ENCODE data around the gene INO80D. TPM values are rescaled to one million over a fixed set of nuclear protein-coding genes. Genes with fewer than 3 reads are reported as not detected.
"Not testable (repeated sequence)": the region's sequence is repeated elsewhere in the genome, so short reads cannot be mapped to it uniquely, and the experiment has no call there.

INO80D gene
- total RNA-seq, 1 donor from 2014 or later, result 13.1 TPM

DNA sequence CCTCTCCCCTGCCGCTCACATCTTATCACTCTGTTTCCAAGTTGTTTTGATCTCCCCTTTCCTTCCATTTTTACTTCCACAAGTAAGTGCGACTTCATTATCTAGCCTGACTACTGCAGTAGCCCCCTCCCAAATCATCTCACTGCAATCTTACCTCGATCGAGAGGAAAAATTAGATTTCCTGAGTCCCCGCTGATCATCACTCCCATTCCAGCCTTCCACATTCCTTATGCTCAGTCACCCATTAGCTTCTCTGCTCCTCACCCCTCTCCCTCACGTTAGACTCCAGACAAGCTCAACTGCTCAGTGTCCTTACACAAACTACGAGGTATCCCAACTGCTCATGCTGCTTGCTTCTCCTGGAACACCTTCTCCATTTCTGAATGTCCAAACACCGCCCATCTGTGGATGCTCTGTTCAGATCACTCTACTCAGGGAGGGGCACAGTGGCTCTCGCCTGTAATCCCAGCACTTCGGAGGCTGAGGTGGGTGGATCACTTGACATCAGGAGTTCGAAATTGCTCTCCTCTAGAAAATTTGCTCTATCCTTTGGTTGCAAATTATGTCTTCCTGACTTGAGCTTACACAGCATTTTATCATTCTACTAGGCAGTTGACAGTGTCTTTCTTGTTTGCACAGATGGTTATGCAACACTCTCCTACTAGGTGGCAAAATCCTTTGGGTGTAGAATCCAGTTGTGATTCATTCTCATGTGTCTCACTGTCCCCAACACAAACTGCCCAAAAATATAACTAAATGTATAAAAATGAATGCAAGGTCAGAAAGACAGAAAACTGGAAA, 96.5 kb downstream of the INO80D start:
- intact Hi-C loops (cut with micrococcal nuclease), result no loop called here
- DNase-seq, result no peak
- ATAC-seq, result no peak

DNA sequence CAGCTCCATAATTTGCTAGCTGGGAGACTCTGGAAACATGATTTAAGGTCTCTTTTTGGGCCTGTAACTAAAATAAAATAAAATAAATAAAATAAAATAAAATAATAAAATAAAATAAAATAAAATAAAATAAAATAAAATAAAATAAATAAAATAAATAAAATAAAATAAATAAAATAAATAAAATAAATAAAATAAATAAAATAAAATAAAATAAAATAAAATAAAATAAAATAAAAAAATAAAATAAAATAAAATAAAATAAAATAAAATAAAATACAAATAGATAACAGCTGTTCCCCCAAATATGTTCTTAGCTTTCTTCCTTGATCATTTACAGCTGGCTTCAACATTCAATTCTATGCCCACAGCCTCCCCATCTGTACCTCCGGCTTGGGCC, 97.3 kb downstream of the INO80D start:
- DNase-seq; intact Hi-C loops (cut with micrococcal nuclease); ATAC-seq: not testable (repeated sequence)

DNA sequence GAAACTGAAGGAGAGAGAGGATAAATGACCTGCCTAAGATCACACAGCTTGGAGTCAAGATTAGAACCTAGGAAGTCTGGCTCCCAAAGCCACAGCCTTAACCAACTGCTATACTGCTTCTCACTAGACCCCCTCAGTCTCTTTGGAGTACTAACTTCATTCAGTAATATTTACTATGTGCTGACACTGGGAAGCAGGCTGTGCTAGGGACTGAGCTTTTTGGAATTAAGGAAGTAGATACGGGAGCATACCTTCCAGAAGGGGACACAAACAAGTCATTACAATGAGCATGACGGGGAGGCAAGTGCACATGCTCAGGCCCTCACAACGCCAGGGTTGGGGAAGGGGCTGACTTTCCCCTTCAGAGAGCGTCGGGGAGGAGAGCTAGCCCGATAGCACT, 97.7 kb downstream of the INO80D start:
- intact Hi-C loops (cut with micrococcal nuclease), result no loop called here
- ATAC-seq (no peak), DNase-seq (no peak)

DNA sequence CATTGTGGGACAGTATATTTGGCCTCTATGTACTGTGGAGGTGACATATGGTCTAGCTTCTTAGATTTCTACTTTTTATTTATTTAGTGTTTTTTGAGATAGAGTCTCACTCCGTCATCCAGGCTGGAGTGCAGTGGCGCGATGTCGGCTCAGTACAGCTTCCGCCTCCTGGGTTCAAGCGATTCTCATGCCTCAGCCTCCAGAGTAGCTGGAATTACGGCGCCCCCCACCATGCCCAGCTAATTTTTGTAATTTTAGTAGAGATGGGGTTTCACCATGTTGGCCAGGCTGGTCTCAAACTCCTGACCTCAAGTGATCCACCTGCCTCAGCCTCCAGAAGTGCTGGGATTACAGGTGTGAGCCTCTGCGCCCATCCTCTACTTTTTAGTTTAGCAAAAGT, 99.6 kb downstream of the INO80D start:
- intact Hi-C loops (cut with micrococcal nuclease); DNase-seq; ATAC-seq: not testable (repeated sequence)

DNA sequence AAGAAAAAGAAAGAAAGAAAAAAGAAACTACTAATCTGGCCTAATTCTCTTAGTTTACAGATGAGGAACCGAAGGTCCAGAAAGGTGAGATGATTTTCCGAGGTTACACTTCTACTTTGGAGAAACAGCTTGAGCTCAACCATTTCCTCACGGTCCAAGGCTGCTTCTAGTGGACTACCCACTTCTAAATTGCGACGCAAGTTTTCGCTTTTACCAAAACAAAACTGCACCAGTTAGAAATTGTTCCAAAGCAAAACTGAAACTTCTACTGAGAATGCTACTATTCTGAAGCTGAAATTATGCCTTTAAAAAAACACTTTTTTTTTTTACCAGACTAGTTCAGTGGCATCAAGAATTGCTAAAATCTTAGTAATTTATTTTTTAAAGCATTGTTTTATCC, 101.6 kb downstream of the INO80D start:
- no peak for ATAC-seq
- intact Hi-C loops (cut with micrococcal nuclease), result no loop called here
- DNase-seq, result no peak

DNA sequence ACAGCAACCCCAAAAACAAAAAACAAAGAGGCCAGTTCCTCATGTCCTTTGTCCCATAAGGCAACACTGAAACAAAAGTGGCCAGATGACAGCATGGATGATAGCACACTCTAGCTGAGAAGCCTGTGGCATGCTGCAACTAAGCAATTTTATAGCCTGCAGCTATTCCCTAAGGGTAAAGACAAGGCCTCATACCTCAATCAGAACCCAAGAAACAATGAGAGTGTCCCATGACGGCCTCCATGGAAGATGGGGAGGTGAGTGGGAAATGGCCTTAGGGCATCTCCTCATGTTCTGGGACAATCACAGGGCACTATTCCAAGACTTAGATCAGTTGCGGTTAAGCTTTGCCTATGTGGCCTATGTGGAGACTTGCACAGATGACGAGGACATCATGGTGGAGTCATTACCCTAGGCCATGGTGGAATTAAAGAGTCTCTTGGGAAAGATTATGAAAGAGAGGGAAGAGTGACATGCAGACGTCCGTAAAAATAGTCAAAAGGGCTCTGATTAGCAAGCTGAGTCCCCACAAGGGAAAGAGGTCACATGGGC, 103.1 kb downstream of the INO80D start:
- ATAC-seq (no peak), DNase-seq (no peak)
- intact Hi-C loops (cut with micrococcal nuclease), result no loop called here

DNA sequence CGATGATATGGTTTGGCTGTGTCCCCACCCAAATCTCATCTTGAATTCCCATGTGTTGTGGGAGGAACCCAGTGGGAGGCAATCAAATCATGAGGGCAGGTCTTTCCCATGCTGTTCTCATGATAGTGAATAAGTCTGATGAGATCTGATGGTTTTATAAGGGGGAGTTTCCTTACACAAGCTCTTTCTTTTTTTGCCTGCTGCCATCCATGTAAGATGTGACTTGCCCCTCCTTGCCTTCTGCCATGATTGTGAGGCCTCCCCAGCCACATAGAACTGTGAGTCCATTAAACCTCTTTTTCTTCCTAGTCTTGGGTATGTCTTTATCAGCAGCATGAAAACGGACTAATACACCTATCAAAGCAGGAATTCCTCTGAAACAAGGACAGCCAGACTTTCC, 107.2 kb downstream of the INO80D start:
- DNase-seq; intact Hi-C loops (cut with micrococcal nuclease); ATAC-seq: not testable (repeated sequence)

DNA sequence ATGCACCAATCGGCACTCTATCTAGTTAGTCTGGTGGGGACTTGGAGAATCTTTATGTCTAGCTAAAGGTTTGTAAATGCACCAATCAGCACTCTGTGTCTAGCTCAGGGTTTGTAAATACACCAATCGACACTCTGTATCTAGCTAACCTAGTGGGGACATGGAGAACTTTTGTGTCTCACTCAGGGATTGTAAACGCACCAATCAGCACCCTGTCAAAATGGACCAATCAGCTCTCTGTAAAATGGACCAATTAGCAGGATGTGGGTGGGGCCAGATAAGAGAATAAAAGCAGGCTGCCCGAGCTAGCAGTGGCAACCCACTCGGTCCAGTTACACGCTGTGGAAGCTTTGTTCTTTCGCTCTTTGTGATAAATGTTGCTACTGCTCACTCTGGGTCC, 108.3 kb downstream of the INO80D start:
- DNase-seq; ATAC-seq; intact Hi-C loops (cut with micrococcal nuclease): not testable (repeated sequence)

DNA sequence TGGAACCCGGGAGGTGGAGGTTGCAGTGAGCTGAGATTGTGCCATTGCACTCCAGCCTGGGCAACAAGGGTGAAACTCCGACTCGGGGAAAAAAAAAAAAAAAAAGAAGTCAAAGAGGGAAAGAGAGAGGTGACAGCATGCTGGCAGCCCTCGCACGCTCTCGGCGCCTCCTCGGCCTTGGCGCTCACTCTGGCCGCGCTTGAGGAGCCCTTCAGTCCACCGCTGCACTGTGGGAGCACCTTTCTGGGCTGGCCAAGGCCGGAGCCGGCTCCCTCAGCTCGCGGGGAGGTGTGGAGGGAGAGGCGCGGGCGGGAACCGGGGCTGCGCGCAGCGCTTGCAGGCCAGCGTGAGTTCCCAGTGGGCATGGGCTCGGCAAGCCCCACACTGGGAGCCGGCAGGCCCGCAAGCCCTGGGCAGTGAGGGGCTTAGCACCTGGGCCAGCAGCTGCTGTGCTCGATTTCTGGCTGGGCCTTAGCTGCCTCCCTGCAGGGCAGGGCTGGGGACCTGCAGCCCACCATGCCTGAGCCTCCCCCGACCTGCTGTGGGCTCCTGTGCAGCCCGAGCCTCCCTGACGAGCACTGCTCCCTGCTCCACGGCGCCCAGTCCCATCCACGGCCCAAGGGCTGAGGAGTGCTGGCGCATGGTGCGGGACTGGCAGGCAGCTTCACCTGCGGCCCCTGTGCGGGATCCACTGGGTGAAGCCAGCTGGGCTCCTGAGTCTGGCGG, 108.9 kb downstream of the INO80D start:
- DNase-seq; ATAC-seq; intact Hi-C loops (cut with micrococcal nuclease): not testable (repeated sequence)

DNA sequence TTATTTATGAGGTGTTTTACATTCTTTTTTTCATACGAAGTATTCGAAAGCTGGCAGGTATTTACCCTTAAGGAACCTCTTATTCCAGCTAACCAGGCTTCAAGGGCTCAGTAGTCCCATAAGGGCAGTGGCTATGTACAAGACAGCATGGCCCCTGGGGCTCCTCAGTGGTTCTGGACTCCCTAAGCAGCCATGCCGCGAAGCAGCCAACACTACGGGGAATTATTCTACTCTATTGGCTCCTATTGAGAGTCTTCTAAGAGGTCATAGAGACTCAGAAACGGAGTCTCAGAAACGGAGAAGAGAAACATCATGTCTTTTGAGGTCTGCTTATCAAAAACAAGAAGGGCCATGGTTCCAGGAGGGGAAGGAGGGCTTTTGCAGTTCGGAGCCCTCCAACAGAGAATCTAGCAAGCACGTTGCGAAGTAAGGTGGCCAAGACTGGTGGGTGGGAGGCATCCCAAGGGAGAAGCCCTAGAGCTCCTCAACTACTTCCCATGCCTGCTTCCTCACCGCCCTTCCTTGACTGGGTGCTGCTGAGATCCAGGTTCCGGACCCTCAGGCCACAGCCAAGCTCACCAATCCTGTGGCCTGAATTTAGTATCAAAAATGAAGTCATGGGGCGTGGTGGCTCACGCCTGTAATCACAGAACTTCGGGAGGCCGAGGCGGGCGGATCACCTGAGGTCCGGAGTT, 109.7 kb downstream of the INO80D start:
- intact Hi-C loops (cut with micrococcal nuclease), result no loop called here
- ATAC-seq, result no peak
- no peak for DNase-seq

DNA sequence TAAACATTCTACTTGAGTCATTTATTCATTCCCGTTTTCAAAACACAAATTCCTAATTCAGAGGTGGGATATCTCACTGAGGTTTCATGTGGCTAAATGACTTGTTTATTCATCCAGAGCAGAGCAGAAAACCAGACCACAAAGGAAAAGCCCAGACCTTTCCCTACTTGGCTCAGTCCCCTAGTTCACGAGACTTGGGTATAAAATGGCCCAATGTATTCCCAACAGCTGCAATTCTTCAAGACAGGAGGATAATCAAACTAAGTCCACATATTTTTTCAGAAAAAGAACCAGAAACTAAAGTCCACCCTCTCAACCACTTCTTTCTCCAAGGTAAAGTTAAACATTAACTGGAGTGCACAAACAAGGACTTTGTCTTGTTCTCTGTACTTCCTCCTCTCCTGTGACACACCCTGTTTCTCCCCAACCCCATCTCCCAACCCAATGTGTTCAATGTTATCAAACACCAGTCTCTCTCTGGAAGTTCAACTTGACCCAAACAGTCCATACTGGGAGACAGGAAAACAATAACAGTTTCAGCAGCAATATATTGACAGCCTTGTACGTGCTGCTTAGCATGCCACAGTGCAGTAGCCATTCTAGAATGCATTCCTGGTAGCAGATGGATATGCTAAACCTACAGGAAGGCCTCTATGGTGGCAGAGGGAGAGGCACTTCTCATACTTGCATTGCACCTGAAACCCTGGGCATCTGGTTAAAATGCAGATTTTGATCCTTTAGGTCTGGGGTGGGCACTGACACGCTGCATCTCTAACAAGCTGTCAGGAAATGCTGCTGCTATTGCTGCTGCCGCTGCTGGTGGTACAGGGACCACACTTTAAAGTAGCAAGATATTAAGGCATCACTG, 110.7 kb downstream of the INO80D start:
- ATAC-seq (no peak), DNase-seq (no peak)
- intact Hi-C loops (cut with micrococcal nuclease), result no loop called here

DNA sequence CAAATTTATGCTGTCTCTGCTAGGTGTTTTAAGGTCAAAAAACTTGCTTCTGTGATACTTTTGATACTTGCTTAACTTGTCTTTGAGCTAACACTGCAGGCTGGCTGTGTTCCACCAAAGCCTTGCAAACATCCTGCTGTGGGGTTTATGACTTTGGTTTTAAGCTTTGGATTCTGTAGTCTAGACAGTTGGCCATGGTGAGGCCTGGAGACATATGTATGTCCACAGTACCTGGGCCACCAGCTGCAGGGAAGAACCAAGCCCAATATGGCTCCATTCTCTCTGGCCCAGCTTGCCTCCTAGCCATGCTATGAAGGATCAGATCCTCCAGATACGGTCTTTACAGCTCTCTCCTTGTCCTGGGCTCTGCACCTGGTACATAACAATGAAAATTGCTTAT, 113.9 kb downstream of the INO80D start:
- DNase-seq (no peak), ATAC-seq (no peak)
- intact Hi-C loops (cut with micrococcal nuclease), result no loop called here

DNA sequence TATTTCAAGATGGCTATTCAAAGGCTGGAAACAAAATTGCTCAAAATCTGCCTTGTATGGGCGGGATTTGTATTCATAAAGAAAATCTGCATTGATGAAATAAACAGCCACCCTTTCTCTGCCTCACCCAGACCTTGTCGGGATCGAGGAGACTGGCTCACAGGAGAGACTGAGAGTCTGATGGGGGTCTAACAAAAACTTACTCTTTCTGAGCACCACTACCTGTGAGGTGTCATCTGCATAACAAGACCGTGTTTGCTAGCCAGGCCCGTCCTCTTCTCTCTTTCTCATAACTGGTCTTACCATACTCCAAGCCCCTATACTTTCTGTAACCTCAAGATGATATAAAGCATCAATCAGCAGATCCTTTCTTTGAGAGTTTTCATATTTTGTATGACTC, 115.6 kb downstream of the INO80D start:
- ATAC-seq (no peak), DNase-seq (no peak)
- intact Hi-C loops (cut with micrococcal nuclease), result no loop called here

DNA sequence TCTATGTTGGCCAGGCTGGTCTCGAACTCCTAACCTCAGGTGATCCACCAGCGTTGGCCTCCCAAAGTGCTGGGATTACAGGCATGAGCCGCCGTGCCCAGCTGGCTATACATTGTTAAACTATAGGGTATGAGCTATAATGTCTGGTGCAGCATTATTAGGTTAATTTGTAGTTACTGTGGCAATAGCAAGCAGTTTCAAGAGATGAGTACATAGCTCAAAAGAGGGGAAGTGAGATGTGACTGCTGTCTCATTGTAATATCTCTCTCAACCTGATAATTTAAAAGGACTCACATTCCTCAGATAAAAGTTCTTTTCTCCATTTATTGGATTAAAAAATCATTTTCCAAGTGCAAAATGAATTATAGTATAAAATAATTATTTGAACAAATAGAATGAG, 116.4 kb downstream of the INO80D start:
- intact Hi-C loops (cut with micrococcal nuclease), result no loop called here
- no peak for ATAC-seq
- DNase-seq, result no peak

DNA sequence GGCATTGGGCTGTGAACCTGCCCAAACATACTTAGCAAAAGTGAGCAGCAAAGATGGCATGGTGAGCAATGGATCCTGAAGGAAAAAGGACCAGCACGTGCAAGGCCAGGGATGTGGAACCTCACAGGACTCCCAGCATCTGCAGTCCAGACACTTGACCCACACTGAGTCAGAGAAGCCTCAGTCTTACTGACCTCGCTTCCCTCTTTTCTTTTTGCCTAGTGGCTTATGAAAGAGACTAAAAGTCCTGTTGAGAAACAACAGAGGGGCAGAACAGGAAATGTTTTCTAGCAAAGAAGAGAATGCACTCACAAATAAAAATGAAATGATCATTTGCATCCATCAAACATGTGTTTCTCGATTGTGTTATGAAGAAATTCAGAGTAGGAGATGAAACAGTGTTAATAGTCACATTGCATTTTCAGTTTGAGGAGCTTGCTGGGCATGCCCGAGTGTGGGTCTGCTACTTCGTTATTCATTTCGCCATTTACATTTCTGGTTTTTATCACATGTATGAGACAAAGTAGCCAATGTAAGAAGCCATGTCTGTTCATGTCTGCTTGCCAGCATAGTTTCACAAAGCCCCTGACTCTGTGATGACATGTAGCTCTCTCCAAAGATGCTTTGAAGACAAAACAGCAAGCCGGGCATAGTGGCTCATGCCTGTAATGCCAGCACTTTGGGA, 118.4 kb downstream of the INO80D start:
- DNase-seq (no peak), ATAC-seq (no peak)
- intact Hi-C loops (cut with micrococcal nuclease), result no loop called here

DNA sequence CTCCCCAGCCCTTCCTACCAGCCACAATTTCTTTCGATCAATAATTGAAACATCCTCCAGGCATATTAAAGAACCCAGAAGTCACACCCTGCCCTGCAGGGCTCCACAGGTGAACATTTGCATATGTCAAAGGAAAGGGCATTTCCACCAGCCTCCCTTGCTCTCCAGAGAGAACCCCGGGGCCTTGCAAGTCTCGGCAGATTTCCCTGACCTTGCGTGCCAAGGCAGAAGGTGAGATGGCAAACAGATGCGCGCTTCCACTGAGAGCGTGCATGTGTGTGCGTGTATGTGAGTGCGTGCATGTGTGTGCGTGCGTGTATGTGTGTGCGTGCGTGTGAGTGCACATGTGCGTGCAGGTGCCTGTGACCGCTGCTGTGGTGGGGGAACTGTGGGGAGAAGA, 120.3 kb downstream of the INO80D start:
- intact Hi-C loops (cut with micrococcal nuclease), result no loop called here
- ATAC-seq, result no peak
- no peak for DNase-seq

DNA sequence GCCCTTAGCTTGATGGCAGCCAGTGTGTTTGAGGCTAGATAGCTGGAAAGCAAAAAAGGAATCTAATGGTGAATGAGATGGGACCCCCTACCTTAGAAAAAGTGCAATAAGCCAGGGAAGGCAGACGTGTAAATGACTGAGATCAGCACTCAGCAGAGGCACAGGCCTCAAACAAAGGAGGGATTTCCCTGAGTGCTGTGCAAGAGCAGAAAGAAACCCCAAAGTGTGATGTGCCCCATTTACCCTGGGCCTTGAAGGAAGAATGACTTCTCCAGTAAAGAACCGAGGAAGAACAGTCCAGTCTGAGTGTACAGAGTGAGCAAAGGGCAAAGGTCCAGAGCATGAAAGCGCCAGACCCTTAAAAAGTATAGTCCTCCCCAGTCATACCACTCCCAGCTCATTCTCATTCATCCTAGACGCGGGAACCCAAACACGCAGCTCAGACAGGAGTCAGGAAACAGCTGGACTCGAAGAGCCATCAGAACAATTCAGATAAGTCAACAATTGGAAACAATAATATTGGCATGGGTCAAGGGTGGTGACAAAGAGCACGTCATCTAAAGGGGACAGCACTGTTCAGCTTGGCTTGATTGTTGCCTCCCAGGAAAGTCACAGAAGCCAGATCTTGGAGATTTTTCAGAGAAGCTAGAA, 121.7 kb downstream of the INO80D start:
- DNase-seq (no peak), ATAC-seq (no peak)
- intact Hi-C loops (cut with micrococcal nuclease), result no loop called here

DNA sequence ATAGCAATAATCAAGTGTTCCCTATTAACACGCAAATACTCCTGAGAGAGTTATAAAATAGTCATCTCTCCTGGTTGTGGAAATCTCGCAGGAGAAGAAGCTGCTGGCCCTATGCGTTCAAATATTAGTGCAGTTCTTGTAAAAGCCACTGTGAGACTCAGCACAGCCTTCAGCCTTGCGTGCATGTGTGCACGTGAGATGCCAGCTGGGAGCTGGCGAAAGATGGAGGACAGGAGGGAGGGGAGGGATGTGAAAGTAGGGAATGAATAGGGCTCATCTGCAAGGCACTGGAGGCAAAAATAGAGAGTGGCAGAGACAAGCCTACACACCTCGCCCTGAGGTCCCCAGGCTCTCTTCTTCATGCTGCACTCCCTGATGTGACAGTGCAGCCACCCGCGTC, 126.5 kb downstream of the INO80D start:
- intact Hi-C loops (cut with micrococcal nuclease), result no loop called here
- DNase-seq, result no peak
- ATAC-seq, result no peak

Data from left ventricle myocardium superior (tissue), 1 donor.